GM12878 (cell line): Measurements from ENCODE around the gene ADAM10.

Experiments
- CHD1 ChIP-seq: IDR thresholded peaks from 2 replicates; pipeline ENCODE4 v1.6.1; 2012; ENCODE audit warnings: low read depth, low read length, improper control_type of control experiment
- GABPA ChIP-seq: IDR thresholded peaks from 2 replicates; pipeline ENCODE4 v1.6.1; 2014; ENCODE audit warnings: antibody characterized with exemption, low read depth, mild to moderate bottlenecking, inconsistent platforms
- SRF ChIP-seq, 2 experiments: IDR thresholded peaks; 2 replicates each; pipeline ENCODE4 v1.6.1; 2011; ENCODE audit warnings: low read depth in 2 of 2, low read length in 2 of 2, mild to moderate bottlenecking in 1 of 2, moderate library complexity in 1 of 2
- YY1 ChIP-seq: IDR thresholded peaks from 2 replicates; pipeline ENCODE4 v1.6.1; 2011; ENCODE audit warnings: low read depth, mild to moderate bottlenecking, low read length

GRCh38 chr15:58649175-58649574 is 100.3 kb downstream of the ADAM10 start:
- no peak for TF ChIP-seq YY1
- TF ChIP-seq GABPA, result no peak
- no peak for TF ChIP-seq SRF (IDR thresholded peaks at IDR 0.05; ENCODE audit: low read depth in 2 of 2, low read length in 2 of 2)
- no peak for TF ChIP-seq CHD1
